ENCODE data around the gene PLA2G4E.

The PLA2G4E gene

DNA sequence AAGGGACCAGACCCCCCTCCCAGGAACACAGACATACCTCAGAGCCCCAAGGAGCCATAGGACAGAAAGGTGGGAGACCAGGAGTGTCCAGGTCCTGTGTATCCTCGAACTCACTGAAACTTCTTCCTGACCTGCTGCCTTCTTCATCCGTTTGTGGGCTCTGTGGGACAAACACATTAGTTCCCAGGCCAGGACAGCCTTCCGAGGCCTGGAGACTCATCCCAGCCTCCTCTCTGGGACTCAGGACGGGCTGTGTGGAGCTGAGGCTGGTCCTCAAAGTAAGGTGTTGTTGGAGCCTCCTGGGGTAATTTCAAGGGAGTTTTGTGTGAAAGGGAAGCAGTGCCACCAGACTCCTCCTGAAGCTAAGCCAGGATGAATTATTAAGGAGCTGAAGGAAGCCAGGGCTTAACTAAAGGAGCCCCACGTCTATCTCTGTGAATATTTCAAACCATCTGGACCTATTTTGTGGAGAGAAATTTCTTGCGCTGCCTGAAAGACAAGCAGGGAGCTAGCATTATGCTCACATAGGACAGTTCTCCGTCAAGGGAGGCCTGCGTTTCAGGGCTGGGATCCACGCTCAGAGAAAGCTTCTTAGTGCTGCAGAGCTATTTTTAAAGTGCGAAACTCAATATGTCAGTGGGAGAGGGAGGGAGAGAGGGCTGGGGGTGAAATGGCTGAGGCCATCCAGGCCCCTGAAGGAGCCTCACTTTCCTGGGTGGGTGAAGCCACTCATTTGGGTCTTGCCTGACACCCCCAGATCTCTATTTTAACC lies 29.8 kb upstream of the PLA2G4E start:
- H3K27ac ChIP-seq (ENCODE audit: low read length), result no peak overlapping the region
- peaks cover 3 to 12% of the 10 kb centered on the region in 2 donors for H3K27me3 ChIP-seq (ENCODE audit: control insufficient read depth in 1 of 2, insufficient read depth in 2 of 2, low read length in 2 of 2)
- no peaks in the 10 kb centered on the region for H3K9me3 ChIP-seq (ENCODE audit: control insufficient read depth in 2 of 2, low read length in 2 of 2)
- no peaks in the 10 kb centered on the region for H3K4me1 ChIP-seq (ENCODE audit: control insufficient read depth, insufficient read depth, low read length)
- H3K36me3 ChIP-seq (ENCODE audit: control insufficient read depth in 2 of 2, insufficient read depth in 2 of 2, low read length in 2 of 2), result no peaks in the 10 kb centered on the region
- H3K4me3 ChIP-seq (ENCODE audit: low read length in 2 of 2), result no peak overlapping the region
- no peak overlapping the region for H3K9ac ChIP-seq (ENCODE audit: low read length in 2 of 2)

DNA sequence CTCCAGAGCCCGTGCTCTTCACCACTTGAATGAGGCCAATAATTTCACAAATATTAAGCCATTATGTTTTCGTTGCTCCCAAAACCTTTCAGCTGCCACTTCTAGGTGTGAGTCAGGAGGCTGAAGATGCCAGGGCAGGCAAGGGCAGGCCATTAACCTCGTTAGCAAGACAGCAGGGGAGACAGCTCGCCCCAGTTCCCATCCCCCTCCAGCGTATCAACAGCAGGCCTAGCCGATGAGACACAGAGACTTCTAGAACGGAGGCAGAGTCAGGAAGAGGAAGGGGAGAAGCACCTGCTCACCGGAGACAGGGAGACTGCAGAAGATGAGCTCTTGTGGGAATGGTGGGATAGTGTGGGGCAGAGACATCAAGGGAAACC lies 28.0 kb upstream of the PLA2G4E start:
- Histone ChIP-seq H3K4me3 (ENCODE audit: low read length in 2 of 2) (no peak overlapping the region), H3K27me3 (ENCODE audit: control insufficient read depth in 1 of 2, insufficient read depth in 2 of 2, low read length in 2 of 2) (peaks cover 4 to 8% of the 10 kb centered on the region in 2 donors), H3K9me3 (ENCODE audit: control insufficient read depth in 2 of 2, low read length in 2 of 2) (no peaks in the 10 kb centered on the region), H3K36me3 (ENCODE audit: control insufficient read depth in 2 of 2, insufficient read depth in 2 of 2, low read length in 2 of 2) (no peaks in the 10 kb centered on the region), H3K9ac (ENCODE audit: low read length in 2 of 2) (no peak overlapping the region), H3K27ac (ENCODE audit: low read length) (no peak overlapping the region), H3K4me1 (ENCODE audit: control insufficient read depth, insufficient read depth, low read length) (no peaks in the 10 kb centered on the region)

DNA sequence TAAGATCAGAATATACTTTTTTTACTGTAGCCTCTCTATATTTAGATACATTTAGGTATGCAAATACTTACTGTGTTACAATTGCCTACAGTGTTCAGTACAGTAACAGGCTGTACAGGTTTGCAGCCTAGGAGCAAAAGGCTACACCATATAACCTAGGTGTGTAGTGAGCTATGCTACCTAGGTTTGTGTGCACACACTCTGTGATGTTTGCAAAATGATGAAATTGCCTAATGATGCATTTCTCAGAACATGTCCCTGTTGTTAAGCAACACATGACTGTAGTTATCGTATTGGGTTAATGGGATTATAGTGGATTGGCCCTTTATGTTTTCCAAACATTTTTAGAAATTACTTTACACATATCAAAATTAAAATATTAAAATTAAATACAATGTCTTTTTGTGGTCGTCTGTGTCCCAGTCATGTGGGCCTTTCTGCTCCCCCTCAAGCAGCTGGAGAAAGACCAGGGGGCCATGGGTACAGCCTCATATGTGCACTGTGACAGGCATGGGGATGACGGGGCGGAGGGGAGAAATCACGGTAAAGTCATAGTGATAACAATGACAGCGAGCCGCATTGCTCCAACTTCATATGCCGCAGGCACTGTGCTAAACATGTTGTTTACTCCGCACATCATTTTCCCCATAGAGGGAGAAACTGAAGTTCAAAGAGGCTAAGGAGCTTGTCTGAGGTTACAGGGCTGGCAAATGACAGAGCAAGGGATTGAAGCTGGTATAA lies 27.4 kb upstream of the PLA2G4E start:
- Histone ChIP-seq H3K27ac (ENCODE audit: low read length) (no peak overlapping the region), H3K27me3 (ENCODE audit: control insufficient read depth in 1 of 2, insufficient read depth in 2 of 2, low read length in 2 of 2) (peaks cover 4 to 8% of the 10 kb centered on the region in 2 donors), H3K36me3 (ENCODE audit: control insufficient read depth in 2 of 2, insufficient read depth in 2 of 2, low read length in 2 of 2) (no peaks in the 10 kb centered on the region), H3K4me1 (ENCODE audit: control insufficient read depth, insufficient read depth, low read length) (no peaks in the 10 kb centered on the region), H3K9me3 (ENCODE audit: control insufficient read depth in 2 of 2, low read length in 2 of 2) (no peaks in the 10 kb centered on the region), H3K9ac (ENCODE audit: low read length in 2 of 2) (no peak overlapping the region), H3K4me3 (ENCODE audit: low read length in 2 of 2) (no peak overlapping the region)

DNA sequence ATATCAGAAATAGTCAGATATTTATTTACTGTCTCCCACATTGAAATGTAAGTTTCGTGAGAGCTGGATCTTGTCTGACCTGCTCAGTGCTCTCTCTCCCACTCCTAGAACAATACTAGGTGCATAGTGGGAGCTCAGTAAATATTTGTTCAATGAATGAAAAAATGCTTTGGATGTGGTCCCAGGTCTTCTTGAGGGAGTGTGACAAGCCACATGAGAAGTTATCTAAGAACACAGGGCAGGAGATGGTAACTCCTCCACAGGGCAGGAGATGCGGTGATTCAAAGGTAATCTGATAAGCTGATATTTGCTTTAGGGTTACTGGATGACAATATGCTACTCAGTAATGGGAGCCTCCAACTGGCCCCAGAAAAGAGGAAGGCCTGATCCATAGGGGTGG lies 25.8 kb upstream of the PLA2G4E start:
- H3K27ac ChIP-seq (ENCODE audit: low read length), result no peak overlapping the region
- H3K36me3 ChIP-seq (ENCODE audit: control insufficient read depth in 2 of 2, insufficient read depth in 2 of 2, low read length in 2 of 2), result no peaks in the 10 kb centered on the region
- no peaks in the 10 kb centered on the region for H3K4me1 ChIP-seq (ENCODE audit: control insufficient read depth, insufficient read depth, low read length)
- H3K27me3 ChIP-seq (ENCODE audit: control insufficient read depth in 1 of 2, insufficient read depth in 2 of 2, low read length in 2 of 2), result peaks cover 5 to 8% of the 10 kb centered on the region in 2 donors
- no peak overlapping the region for H3K9ac ChIP-seq (ENCODE audit: low read length in 2 of 2)
- H3K4me3 ChIP-seq (ENCODE audit: low read length in 2 of 2), result no peak overlapping the region
- no peaks in the 10 kb centered on the region for H3K9me3 ChIP-seq (ENCODE audit: control insufficient read depth in 2 of 2, low read length in 2 of 2)

DNA sequence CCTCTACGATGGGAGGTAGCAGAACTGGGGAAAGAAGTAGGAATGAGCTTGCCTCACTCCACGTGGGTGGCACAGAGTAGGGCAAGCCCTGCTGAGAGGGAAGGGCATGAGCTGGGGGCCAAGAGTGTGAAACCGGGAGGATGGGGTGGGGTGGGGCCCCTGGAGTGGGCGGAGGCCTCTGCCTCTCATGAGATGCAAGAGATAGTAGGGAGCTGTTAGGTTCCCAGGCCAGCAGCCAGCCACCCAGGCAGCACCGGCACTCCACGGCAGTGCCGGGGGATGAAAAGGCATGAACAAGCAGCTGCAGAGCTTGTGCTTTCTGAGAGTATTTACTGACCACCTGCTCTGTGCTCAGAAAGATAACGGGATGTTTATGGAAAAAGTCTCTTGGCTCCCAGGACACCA lies 24.4 kb upstream of the PLA2G4E start:
- no peaks in the 10 kb centered on the region for H3K4me1 ChIP-seq (ENCODE audit: control insufficient read depth, insufficient read depth, low read length)
- H3K36me3 ChIP-seq (ENCODE audit: control insufficient read depth in 2 of 2, insufficient read depth in 2 of 2, low read length in 2 of 2), result no peaks in the 10 kb centered on the region
- H3K27ac ChIP-seq (ENCODE audit: low read length), result no peak overlapping the region
- no peaks in the 10 kb centered on the region for H3K9me3 ChIP-seq (ENCODE audit: control insufficient read depth in 2 of 2, low read length in 2 of 2)
- no peak overlapping the region for H3K4me3 ChIP-seq (ENCODE audit: low read length in 2 of 2)
- peaks cover 6 to 8% of the 10 kb centered on the region in 2 donors for H3K27me3 ChIP-seq (ENCODE audit: control insufficient read depth in 1 of 2, insufficient read depth in 2 of 2, low read length in 2 of 2)
- H3K9ac ChIP-seq (ENCODE audit: low read length in 2 of 2), result no peak overlapping the region

DNA sequence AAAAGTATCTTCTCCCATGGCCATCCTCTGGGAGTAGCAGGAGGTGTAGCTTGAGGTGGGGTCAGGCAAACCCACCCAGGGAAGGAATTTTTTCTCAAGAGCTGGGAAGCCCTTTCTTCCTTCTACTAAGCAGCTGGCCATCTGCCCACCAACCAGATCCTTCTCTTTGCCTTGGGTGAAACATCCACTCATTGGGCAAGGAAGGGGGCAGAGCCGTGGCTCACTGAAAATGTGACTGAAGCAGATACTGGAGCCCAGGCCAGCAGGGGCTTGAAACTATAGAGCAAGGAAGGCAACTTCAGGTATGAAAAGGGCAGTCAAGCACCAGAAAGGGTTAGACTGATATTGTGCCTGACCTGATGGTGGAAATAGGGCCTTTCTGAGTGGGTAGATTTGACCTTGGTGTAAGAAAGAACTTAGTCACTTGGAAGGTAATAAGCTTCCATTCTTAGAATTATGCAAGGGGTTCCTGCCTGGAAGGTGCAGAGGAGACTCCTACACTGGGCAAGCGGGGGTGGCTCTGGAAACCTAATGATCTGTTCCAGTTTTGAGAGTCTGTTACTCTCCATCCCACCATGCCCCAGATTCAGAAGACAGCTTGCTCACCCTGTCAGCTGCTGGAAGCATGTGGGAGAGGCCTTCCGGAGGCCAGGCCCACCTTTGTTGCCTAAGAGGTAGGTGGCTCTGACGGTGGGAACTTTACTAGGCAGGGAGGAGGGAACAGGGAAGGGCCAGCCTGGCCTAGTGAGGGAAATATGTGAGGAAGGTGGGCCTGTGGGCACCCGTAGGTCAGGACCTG lies 22.0 kb upstream of the PLA2G4E start:
- Histone ChIP-seq H3K4me3 (ENCODE audit: low read length in 2 of 2) (no peak overlapping the region), H3K27ac (ENCODE audit: low read length) (no peak overlapping the region), H3K27me3 (ENCODE audit: control insufficient read depth in 1 of 2, insufficient read depth in 2 of 2, low read length in 2 of 2) (peaks cover 3 to 4% of the 10 kb centered on the region in 2 donors), H3K4me1 (ENCODE audit: control insufficient read depth, insufficient read depth, low read length) (no peaks in the 10 kb centered on the region), H3K9me3 (ENCODE audit: control insufficient read depth in 2 of 2, low read length in 2 of 2) (no peaks in the 10 kb centered on the region), H3K36me3 (ENCODE audit: control insufficient read depth in 2 of 2, insufficient read depth in 2 of 2, low read length in 2 of 2) (no peaks in the 10 kb centered on the region), H3K9ac (ENCODE audit: low read length in 2 of 2) (no peak overlapping the region)

DNA sequence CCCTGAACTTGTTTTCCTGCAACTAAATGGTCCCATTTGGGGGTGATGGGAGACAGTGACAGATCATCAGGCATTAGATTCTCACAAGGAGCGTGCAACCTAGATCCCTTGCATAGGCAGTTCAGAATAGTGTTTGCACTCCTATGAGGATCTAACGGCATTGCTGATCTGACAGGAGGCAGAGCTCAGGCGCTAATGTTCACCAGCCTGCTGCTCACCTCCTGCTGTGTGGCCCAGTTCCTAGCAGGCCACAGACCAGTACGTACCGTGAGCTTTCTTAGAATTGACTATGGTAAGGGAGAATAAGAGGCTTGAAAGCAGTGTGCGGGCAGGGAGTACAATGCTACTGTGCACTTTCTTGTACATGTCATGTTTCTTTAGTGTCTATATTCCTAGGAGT lies 17.6 kb upstream of the PLA2G4E start:
- Histone ChIP-seq H3K9ac (ENCODE audit: low read length in 2 of 2) (no peak overlapping the region), H3K27me3 (ENCODE audit: control insufficient read depth in 1 of 2, insufficient read depth in 2 of 2, low read length in 2 of 2) (peaks cover 3 to 4% of the 10 kb centered on the region in 2 donors), H3K9me3 (ENCODE audit: control insufficient read depth in 2 of 2, low read length in 2 of 2) (no peaks in the 10 kb centered on the region), H3K4me1 (ENCODE audit: control insufficient read depth, insufficient read depth, low read length) (no peaks in the 10 kb centered on the region), H3K36me3 (ENCODE audit: control insufficient read depth in 2 of 2, insufficient read depth in 2 of 2, low read length in 2 of 2) (no peaks in the 10 kb centered on the region), H3K4me3 (ENCODE audit: low read length in 2 of 2) (no peak overlapping the region), H3K27ac (ENCODE audit: low read length) (no peak overlapping the region)

DNA sequence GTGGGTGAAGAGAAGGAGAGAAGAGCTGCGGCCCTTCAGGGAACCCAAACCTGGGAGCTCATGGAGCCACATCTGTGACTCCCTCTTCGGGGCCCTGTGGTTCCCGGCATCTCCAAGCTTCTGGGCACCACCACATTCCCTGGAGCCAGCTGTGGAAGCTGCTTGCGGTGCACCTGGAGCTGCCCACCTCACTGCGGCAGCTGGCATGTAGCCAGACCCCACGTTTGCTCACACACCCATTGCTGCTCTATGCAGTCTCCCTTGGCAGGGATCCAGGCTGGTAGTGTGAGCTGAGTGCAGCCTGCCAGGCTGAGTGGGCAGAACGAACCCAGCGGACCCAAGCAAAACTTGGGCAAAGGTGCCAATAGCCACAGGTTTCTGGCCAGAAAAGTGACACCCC lies 16.8 kb upstream of the PLA2G4E start:
- Histone ChIP-seq H3K4me3 (ENCODE audit: low read length in 2 of 2) (no peak overlapping the region), H3K9ac (ENCODE audit: low read length in 2 of 2) (no peak overlapping the region), H3K36me3 (ENCODE audit: control insufficient read depth in 2 of 2, insufficient read depth in 2 of 2, low read length in 2 of 2) (no peaks in the 10 kb centered on the region), H3K27ac (ENCODE audit: low read length) (no peak overlapping the region), H3K27me3 (ENCODE audit: control insufficient read depth in 1 of 2, insufficient read depth in 2 of 2, low read length in 2 of 2) (peaks cover 3 to 4% of the 10 kb centered on the region in 2 donors), H3K9me3 (ENCODE audit: control insufficient read depth in 2 of 2, low read length in 2 of 2) (no peaks in the 10 kb centered on the region), H3K4me1 (ENCODE audit: control insufficient read depth, insufficient read depth, low read length) (no peaks in the 10 kb centered on the region)

DNA sequence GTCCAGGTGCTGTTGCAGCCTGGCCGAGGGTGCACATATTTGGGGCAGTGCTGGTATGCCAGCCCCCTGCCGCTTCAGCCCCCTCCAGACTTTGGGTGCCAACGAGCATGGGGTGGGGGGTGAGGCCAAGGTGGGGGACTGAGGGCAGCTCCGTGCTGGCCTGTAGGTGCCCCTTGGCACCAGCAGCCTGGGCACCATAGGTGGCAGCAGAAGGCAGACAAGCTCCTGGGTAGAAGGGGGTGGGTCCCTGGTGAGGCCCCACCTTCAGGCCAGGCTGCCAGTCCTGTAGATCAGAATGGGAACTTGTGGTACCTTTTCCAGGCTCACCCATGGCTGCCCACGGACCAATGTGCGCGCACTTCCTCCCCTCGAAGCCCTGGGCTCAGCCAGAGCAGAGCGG lies 16.1 kb upstream of the PLA2G4E start:
- Histone ChIP-seq H3K9ac (ENCODE audit: low read length in 2 of 2) (no peak overlapping the region), H3K9me3 (ENCODE audit: control insufficient read depth in 2 of 2, low read length in 2 of 2) (no peaks in the 10 kb centered on the region), H3K4me3 (ENCODE audit: low read length in 2 of 2) (no peak overlapping the region), H3K36me3 (ENCODE audit: control insufficient read depth in 2 of 2, insufficient read depth in 2 of 2, low read length in 2 of 2) (no peaks in the 10 kb centered on the region), H3K27ac (ENCODE audit: low read length) (no peak overlapping the region), H3K27me3 (ENCODE audit: control insufficient read depth in 1 of 2, insufficient read depth in 2 of 2, low read length in 2 of 2) (peaks cover 3 to 4% of the 10 kb centered on the region in 2 donors), H3K4me1 (ENCODE audit: control insufficient read depth, insufficient read depth, low read length) (no peaks in the 10 kb centered on the region)

DNA sequence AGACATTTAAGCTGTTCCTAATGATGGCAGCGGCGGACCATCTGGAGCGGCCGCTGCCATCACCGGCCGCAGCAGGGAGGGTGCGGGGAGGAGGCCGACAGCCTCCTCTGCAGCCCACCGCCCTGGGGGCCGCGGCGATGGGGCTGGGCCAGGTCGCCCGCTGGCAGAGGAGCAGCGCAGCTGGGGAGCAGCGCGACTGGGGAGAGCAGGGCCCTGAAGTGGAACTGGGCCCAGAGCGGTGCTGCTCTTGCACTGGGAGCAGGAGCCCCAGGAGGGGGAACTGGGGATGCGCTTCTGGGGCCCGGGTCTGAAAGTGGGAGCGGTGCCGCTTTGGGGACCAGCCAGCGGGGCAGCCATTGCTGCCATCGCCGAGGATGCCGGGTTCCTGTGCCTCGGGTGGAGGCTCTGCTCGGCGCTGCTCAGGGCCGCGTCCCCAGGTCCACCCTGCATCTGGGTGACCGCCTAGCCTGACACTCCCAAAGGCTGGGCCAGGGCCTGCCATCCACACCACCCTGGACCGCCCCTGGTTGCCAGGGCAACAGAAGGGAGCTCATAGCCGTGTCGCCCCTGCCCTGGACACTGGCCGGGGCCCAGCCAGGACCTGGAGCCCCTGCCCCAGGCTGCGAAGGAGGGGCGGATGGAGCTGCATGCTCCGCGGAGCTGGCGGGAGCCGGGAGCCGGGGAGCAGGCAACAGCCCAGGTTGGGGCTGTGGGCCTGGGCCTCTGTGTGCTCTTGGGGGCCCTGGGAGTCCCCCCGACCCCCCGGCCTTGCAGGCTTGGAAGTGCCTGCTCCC lies 15.5 kb upstream of the PLA2G4E start:
- Histone ChIP-seq H3K36me3 (ENCODE audit: control insufficient read depth in 2 of 2, insufficient read depth in 2 of 2, low read length in 2 of 2) (no peaks in the 10 kb centered on the region), H3K9me3 (ENCODE audit: control insufficient read depth in 2 of 2, low read length in 2 of 2) (peaks cover 0 to 2% of the 10 kb centered on the region in 2 donors), H3K4me3 (ENCODE audit: low read length in 2 of 2) (no peak overlapping the region), H3K27me3 (ENCODE audit: control insufficient read depth in 1 of 2, insufficient read depth in 2 of 2, low read length in 2 of 2) (peaks cover 2 to 3% of the 10 kb centered on the region in 2 donors), H3K4me1 (ENCODE audit: control insufficient read depth, insufficient read depth, low read length) (no peaks in the 10 kb centered on the region), H3K9ac (ENCODE audit: low read length in 2 of 2) (no peak overlapping the region), H3K27ac (ENCODE audit: low read length) (no peak overlapping the region)

Data from stomach smooth muscle (tissue), 2 donors.